Measurements from ENCODE around the gene CENPC. TPM values are rescaled to one million over a fixed set of nuclear protein-coding genes. Genes with fewer than 3 reads are reported as not detected.
A peak's percentile ranks its signal among the peaks of the same experiment; 100 is the strongest.

The CENPC gene
- total and polyA plus RNA-seq, 2 of the 4 experiments (the other 2 are of a cell fraction), result 4.2 to 6.6 TPM

DNA sequence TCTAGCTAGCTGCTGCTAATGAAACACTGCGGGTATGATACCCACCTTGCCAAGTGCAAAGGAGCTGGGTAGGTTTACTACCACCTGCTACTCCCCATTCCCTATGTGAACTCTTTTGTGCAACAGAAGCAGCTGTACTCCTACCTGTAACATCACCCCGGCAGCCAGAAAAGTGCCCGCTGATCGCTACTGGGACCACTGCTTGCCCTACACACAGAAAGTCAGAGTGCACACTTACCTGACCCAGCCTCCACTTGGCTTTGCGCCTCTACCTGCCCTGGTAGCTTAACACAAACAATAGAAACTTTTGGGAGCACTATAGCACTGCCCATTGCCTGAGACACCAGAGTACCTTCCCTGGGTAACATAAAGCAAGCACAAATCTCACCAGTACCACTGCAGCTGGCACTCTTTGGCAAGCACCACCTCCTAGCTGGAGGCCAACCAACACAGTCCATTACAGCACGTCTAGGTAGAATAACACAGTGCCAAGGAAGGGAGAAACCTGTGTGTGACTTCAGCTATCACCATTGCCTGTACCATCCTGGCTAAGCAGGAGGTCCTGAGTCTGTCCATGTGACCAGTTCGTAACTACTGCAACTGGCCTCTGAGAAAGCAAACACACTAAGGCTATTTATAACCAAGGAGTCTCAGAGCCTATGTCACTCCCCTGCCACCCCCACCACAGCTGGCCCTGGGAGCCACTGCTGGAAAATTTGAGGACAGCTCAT lies 80.1 kb downstream of the CENPC start:
- H3K36me3 ChIP-seq (ENCODE audit: control insufficient read depth, insufficient read depth, low read length), result 0 out of 2 replicates have a peak, but pooled peaks cover 2% of the 10 kb centered on the region
- BruUV-seq (replicated peaks), result no TSS peak
- no peaks in the 10 kb centered on the region for H4K20me1 ChIP-seq (ENCODE audit: insufficient read depth, low read length)
- H3K9me1 ChIP-seq (ENCODE audit: insufficient read depth, low read length), result peaks cover 6% of the 10 kb centered on the region; the same call in 1 of the 2 replicates
- intact Hi-C loops (cut with micrococcal nuclease), result no loop called here
- DNase-seq (peak; percentile 55), ATAC-seq (ENCODE audit: low read depth) (peak; percentile 71; the same call in 1 of the 2 replicates)
- no peak overlapping the region for H3K9ac ChIP-seq (ENCODE audit: low read depth, low read length)
- no peak overlapping the region for H2BK15ac ChIP-seq (ENCODE audit: low read depth, low read length)
- no peak overlapping the region; a peak in 1 of 4 replicates for H4K8ac ChIP-seq (ENCODE audit: low read depth in 2 of 2, low read length in 2 of 2)
- no peak overlapping the region for H4K5ac ChIP-seq (ENCODE audit: low read depth, low read length)
- H3K4me2 ChIP-seq (ENCODE audit: low read depth, low read length), result no peak overlapping the region
- no peaks in the 10 kb centered on the region for H3K9me3 ChIP-seq (ENCODE audit: control insufficient read depth, insufficient read depth, low read length)
- H3K27ac ChIP-seq (ENCODE audit: insufficient read depth, low read length), result no peak overlapping the region
- CTCF ChIA-PET, result interaction anchor here (0.6 kb wide), 1 partner anchor 39 kb away, joined by 3 read pairs; no protein-coding TSS in a partner anchor
- no peak overlapping the region for H4K91ac ChIP-seq (ENCODE audit: insufficient read depth, low read depth, low read length)
- POLR2A ChIA-PET (ENCODE audit: unreplicated experiment), result no interaction called here
- H2AK9ac ChIP-seq (replicated peaks; ENCODE audit: low read depth, low read length, poor library complexity), result peak overlapping the region; percentile 56
- H3K4me1 ChIP-seq (ENCODE audit: control insufficient read depth, insufficient read depth, low read length), result peaks cover 2% of the 10 kb centered on the region; the same call in 1 of the 2 replicates
- H3K14ac ChIP-seq (replicated peaks; ENCODE audit: low read depth, low read length), result peak overlapping the region; percentile 6; the same call in 1 of the 2 replicates
- no peak overlapping the region for H3K4me3 ChIP-seq (ENCODE audit: insufficient read depth, low read depth, low read length)
- WGBS, 2 experiments (ENCODE audit: extremely low coverage in 2 of 2, insufficient read length in 1 of 2), result 100% methylated on average over 3 of the region's 7 CpGs; no CpG with 5 or more reads in 1 of the 2 experiments
- no peak overlapping the region for H2AK5ac ChIP-seq (ENCODE audit: low read depth, low read length)
- H2BK5ac ChIP-seq (ENCODE audit: low read depth, low read length, poor library complexity, severe bottlenecking), result no peak overlapping the region
- H3K23ac ChIP-seq (ENCODE audit: low read depth, low read length), result no peak overlapping the region
- dilution Hi-C loops (cut with HindIII; ENCODE audit: low sequenced_read_pairs, unreplicated experiment), result no loop called here
- H3K4ac ChIP-seq (ENCODE audit: low read depth, low read length), result no peak overlapping the region
- H3K56ac ChIP-seq (ENCODE audit: extremely low read depth, insufficient read depth, low read length), result no peak overlapping the region
- H3K79me1 ChIP-seq (ENCODE audit: low read depth in 1 of 2, low read length in 2 of 2), result peaks cover 0 to 3% of the 10 kb centered on the region in 2 experiments; a peak in 1 of 4 replicates
- no peak overlapping the region for H2AFZ ChIP-seq (replicated peaks; ENCODE audit: low read length, poor library complexity)
- no peak for TF ChIP-seq MAFK (IDR thresholded peaks at IDR 0.05; ENCODE audit: low read depth, low read length)
- TF ChIP-seq, protein P1, sequence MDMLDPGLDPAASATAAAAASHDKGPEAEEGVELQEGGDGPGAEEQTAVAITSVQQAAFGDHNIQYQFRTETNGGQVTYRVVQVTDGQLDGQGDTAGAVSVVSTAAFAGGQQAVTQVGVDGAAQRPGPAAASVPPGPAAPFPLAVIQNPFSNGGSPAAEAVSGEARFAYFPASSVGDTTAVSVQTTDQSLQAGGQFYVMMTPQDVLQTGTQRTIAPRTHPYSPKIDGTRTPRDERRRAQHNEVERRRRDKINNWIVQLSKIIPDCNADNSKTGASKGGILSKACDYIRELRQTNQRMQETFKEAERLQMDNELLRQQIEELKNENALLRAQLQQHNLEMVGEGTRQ (IDR thresholded peaks at IDR 0.05; ENCODE audit: low read depth, low read length), result peak; percentile 47; the same call in 1 of the 2 replicates
- H3K18ac ChIP-seq (ENCODE audit: low read depth, low read length), result no peak overlapping the region
- in situ Hi-C loops (cut with MboI; ENCODE audit: low sequenced_read_pairs), result no loop called here
- H3K27me3 ChIP-seq (ENCODE audit: control insufficient read depth, insufficient read depth, low read length), result no peaks in the 10 kb centered on the region
- no peak overlapping the region for H2BK120ac ChIP-seq (ENCODE audit: low read depth, low read length)
- no peak overlapping the region for H2BK20ac ChIP-seq (ENCODE audit: low read depth, low read length)
